GM19324 (cell line): ENCODE measurements around the gene B2M.
"Not testable (repeated sequence)": the region's sequence is repeated elsewhere in the genome, so short reads cannot be mapped to it uniquely, and the experiment has no call there.

Source experiments
- ATAC-seq: cut with Tn5 transposase; IDR thresholded peaks from one replicate; pipeline ENCODE4 v1.9.1; 2021; ENCODE audit warnings: mild to moderate bottlenecking, moderate library complexity; ENCODE audit not compliant: unreplicated experiment, low FRiP score

The B2M gene

DNA sequence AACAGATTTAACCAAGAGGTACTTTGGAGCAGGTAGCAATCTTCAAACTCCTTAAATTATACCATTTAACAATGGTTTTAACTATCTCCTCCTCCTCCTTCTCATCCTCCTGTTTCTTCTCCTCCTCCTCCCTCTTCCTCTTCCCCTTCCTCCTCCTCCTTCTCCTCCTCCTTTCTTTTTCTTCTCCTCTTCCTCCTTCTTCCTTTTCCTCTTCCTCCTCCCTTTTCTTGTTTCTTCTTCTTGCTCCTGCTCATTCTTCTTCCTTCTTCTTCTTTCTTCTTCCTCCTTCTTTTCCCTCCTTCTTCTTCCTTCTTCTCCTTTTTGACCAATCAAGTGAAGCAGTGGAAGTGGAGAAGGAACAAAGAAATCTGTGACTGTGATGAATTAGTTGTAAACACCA is 14.3 kb upstream of the B2M start:
- ATAC-seq, result no peak

DNA sequence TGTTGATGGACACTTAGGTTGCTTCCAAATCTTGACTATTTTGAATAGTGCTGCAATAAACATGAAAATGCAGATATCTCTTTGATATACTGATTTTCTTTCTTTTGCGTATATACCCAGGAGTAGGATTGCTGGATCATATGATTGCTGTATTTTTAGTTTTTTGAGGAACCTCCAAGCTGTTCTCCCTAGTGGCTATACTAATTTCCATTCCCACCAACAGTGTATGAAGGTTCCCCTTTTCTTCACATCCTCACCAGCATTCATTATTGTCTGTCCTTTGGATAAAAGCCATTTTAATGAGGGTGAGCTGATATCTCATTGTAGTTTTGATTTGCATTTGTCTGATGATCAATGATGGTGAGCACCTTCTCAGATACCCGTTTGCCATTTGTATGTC is 12.7 kb upstream of the B2M start:
- ATAC-seq, result no peak

GRCh38 chr15:44700676-44701075 is 10.6 kb upstream of the B2M start:
- ATAC-seq, result not testable (repeated sequence)

DNA sequence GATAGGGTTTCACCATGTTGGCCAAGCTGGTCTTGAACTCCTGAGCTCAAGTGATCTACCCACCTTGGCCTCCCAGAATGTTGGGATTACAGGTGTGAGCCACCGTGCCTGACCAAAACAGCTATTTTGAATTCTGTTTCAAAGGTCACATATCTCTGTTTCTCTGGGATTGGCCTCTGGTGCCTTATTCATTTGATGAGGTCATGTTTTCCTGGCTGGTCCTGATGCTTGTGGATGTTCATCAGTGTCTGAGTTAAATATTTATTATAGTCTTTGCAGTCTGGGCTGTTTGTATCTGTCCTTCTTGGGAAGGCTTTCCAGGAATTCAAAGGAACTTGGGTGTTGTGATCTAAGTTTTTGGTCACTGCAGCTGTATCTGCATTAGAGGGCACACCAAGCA is 5.3 kb upstream of the B2M start:
- ATAC-seq, result no peak

- ATAC-seq, result no peak
Observed at GRCh38 chr15:44706401-44706800, 4.9 kb upstream of the B2M start.

- ATAC-seq, result no peak
Observed at GRCh38 chr15:44706946-44707636, 4.2 kb upstream of the B2M start.

DNA sequence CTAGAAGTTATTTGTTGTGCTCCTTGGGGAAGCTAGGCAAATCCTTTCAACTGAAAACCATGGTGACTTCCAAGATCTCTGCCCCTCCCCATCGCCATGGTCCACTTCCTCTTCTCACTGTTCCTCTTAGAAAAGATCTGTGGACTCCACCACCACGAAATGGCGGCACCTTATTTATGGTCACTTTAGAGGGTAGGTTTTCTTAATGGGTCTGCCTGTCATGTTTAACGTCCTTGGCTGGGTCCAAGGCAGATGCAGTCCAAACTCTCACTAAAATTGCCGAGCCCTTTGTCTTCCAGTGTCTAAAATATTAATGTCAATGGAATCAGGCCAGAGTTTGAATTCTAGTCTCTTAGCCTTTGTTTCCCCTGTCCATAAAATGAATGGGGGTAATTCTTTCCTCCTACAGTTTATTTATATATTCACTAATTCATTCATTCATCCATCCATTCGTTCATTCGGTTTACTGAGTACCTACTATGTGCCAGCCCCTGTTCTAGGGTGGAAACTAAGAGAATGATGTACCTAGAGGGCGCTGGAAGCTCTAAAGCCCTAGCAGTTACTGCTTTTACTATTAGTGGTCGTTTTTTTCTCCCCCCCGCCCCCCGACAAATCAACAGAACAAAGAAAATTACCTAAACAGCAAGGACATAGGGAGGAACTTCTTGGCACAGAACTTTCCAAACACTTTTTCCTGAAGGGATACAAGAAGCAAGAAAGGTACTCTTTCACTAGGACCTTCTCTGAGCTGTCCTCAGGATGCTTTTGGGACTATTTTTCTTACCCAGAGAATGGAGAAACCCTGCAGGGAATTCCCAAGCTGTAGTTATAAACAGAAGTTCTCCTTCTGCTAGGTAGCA is 851 bp upstream of the B2M start:
- ATAC-seq, result no peak

DNA sequence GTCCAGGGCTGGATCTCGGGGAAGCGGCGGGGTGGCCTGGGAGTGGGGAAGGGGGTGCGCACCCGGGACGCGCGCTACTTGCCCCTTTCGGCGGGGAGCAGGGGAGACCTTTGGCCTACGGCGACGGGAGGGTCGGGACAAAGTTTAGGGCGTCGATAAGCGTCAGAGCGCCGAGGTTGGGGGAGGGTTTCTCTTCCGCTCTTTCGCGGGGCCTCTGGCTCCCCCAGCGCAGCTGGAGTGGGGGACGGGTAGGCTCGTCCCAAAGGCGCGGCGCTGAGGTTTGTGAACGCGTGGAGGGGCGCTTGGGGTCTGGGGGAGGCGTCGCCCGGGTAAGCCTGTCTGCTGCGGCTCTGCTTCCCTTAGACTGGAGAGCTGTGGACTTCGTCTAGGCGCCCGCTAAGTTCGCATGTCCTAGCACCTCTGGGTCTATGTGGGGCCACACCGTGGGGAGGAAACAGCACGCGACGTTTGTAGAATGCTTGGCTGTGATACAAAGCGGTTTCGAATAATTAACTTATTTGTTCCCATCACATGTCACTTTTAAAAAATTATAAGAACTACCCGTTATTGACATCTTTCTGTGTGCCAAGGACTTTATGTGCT is 527 bp downstream of the B2M start:
- ATAC-seq, result peak; percentile 27

- ATAC-seq, result no peak
Observed at GRCh38 chr15:44712346-44713005, 1.2 kb downstream of the B2M start.

DNA sequence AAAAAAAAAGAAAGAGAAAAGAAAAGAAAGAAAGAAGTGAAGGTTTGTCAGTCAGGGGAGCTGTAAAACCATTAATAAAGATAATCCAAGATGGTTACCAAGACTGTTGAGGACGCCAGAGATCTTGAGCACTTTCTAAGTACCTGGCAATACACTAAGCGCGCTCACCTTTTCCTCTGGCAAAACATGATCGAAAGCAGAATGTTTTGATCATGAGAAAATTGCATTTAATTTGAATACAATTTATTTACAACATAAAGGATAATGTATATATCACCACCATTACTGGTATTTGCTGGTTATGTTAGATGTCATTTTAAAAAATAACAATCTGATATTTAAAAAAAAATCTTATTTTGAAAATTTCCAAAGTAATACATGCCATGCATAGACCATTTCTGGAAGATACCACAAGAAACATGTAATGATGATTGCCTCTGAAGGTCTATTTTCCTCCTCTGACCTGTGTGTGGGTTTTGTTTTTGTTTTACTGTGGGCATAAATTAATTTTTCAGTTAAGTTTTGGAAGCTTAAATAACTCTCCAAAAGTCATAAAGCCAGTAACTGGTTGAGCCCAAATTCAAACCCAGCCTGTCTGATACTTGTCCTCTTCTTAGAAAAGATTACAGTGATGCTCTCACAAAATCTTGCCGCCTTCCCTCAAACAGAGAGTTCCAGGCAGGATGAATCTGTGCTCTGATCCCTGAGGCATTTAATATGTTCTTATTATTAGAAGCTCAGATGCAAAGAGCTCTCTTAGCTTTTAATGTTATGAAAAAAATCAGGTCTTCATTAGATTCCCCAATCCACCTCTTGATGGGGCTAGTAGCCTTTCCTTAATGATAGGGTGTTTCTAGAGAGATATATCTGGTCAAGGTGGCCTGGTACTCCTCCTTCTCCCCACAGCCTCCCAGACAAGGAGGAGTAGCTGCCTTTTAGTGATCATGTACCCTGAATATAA is 2.0 kb downstream of the B2M start:
- ATAC-seq, result no peak

- ATAC-seq, result no peak
Observed at GRCh38 chr15:44715142-44715796, 4.0 kb downstream of the B2M start.

- ATAC-seq, result no peak
Observed at GRCh38 chr15:44715797-44716334, 4.5 kb downstream of the B2M start.

DNA sequence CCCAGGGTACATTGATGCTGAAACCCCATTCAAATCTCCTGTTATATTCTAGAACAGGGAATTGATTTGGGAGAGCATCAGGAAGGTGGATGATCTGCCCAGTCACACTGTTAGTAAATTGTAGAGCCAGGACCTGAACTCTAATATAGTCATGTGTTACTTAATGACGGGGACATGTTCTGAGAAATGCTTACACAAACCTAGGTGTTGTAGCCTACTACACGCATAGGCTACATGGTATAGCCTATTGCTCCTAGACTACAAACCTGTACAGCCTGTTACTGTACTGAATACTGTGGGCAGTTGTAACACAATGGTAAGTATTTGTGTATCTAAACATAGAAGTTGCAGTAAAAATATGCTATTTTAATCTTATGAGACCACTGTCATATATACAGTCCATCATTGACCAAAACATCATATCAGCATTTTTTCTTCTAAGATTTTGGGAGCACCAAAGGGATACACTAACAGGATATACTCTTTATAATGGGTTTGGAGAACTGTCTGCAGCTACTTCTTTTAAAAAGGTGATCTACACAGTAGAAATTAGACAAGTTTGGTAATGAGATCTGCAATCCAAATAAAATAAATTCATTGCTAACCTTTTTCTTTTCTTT is 5.8 kb downstream of the B2M start:
- ATAC-seq, result no peak

DNA sequence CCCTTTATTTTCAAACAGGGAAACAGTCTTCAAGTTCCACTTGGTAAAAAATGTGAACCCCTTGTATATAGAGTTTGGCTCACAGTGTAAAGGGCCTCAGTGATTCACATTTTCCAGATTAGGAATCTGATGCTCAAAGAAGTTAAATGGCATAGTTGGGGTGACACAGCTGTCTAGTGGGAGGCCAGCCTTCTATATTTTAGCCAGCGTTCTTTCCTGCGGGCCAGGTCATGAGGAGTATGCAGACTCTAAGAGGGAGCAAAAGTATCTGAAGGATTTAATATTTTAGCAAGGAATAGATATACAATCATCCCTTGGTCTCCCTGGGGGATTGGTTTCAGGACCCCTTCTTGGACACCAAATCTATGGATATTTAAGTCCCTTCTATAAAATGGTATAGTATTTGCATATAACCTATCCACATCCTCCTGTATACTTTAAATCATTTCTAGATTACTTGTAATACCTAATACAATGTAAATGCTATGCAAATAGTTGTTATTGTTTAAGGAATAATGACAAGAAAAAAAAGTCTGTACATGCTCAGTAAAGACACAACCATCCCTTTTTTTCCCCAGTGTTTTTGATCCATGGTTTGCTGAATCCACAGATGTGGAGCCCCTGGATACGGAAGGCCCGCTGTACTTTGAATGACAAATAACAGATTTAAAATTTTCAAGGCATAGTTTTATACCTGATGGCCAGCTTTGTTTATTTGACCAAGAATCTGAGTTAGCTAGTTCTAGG is 7.0 kb downstream of the B2M start:
- ATAC-seq, result no peak

- no peak for ATAC-seq
Observed at GRCh38 chr15:44718927-44719292, 7.6 kb downstream of the B2M start.

GRCh38 chr15:44719293-44719999 is 8.1 kb downstream of the B2M start:
- ATAC-seq, result peak; percentile 42

DNA sequence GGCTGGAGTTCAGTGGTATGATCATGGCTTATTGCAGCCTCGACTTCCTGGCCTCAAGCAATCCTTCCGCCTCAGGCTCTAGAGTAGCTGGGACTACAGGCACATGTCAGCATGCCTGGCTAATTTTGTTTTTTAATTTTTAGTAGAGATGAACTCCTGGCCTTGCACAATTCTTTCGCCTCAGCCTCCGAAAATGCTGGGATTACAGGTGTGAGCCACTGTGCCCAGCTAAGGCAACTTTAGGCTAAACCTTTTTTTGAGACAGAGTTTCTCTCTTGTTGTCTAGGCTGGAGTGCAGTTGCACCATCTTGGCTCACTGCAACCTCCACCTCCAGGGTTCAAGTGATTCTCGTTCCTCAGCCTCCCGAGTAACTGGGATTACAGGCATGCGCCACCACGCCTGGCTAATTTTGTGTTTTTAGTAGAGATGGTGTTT is 8.7 kb downstream of the B2M start:
- ATAC-seq, result peak; percentile 20
